Trophoblast cell (in vitro differentiated cells and primary cell): ENCODE results near the gene KY.

Experiments
- DNase-seq, 2 donors: peaks; one replicate each; pipeline ENCODE4 v3.0.0-alpha.2; 2016
- H2AFZ ChIP-seq: 2 replicates; pipeline ENCODE4 v1.6.1; 2013; ENCODE audit warnings: low read length, moderate library complexity, mild to moderate bottlenecking; ENCODE audit not compliant: insufficient read depth, poor library complexity
- H2AK5ac ChIP-seq: 2 replicates; pipeline ENCODE4 v1.6.1; 2013; ENCODE audit warnings: mild to moderate bottlenecking, low read length
- H2BK120ac ChIP-seq: 2 replicates; pipeline ENCODE4 v1.6.1; 2013; ENCODE audit warnings: low read length, mild to moderate bottlenecking, moderate library complexity; ENCODE audit not compliant: insufficient read depth, poor library complexity
- H2BK12ac ChIP-seq: 2 replicates; pipeline ENCODE4 v1.6.1; 2013; ENCODE audit warnings: mild to moderate bottlenecking, low read length, moderate library complexity
- H2BK5ac ChIP-seq: 2 replicates; pipeline ENCODE4 v1.6.1; 2013; ENCODE audit warnings: low read length, low read depth, moderate library complexity, mild to moderate bottlenecking; ENCODE audit not compliant: poor library complexity
- H3K14ac ChIP-seq: 2 replicates; pipeline ENCODE4 v1.6.1; 2013; ENCODE audit warnings: mild to moderate bottlenecking, low read length
- H3K18ac ChIP-seq: 2 replicates; pipeline ENCODE4 v1.6.1; 2013; ENCODE audit warnings: mild to moderate bottlenecking, low read length
- H3K23ac ChIP-seq: 2 replicates; pipeline ENCODE4 v1.6.1; 2013; ENCODE audit warnings: low read length
- H3K27ac ChIP-seq: 2 replicates; pipeline ENCODE4 v1.5.1; 2013; ENCODE audit warnings: low read depth, mild to moderate bottlenecking, inconsistent platforms, low read length, moderate library complexity
- H3K27me3 ChIP-seq: 2 replicates; pipeline ENCODE4 v1.6.1; 2013; ENCODE audit warnings: inconsistent platforms, mild to moderate bottlenecking, low read length, moderate library complexity; ENCODE audit not compliant: insufficient read depth
- H3K36me3 ChIP-seq, 2 experiments: 1 replicate in 1 of 2; 2 replicates in 1 of 2; pipeline ENCODE4 v1.6.1; 2013; ENCODE audit warnings: low read length in 2 of 2, mild to moderate bottlenecking in 2 of 2, moderate library complexity in 1 of 2; ENCODE audit not compliant: insufficient read depth in 2 of 2, control insufficient read depth in 1 of 2
- H3K4ac ChIP-seq: 2 replicates; pipeline ENCODE4 v1.6.1; 2013; ENCODE audit warnings: low read depth, mild to moderate bottlenecking, low read length, moderate library complexity
- H3K4me1 ChIP-seq, 2 experiments: 1 replicate in 1 of 2; 2 replicates in 1 of 2; pipeline ENCODE4 v1.6.1; 2013; ENCODE audit warnings: low read length in 2 of 2, mild to moderate bottlenecking in 2 of 2, moderate library complexity in 1 of 2; ENCODE audit not compliant: insufficient read depth in 2 of 2, control insufficient read depth in 1 of 2
- H3K4me2 ChIP-seq: 2 replicates; pipeline ENCODE4 v1.6.1; 2013; ENCODE audit warnings: inconsistent platforms, mild to moderate bottlenecking, low read length, moderate library complexity
- H3K4me3 ChIP-seq: 2 replicates; pipeline ENCODE4 v1.5.1; 2013; ENCODE audit warnings: mild to moderate bottlenecking, low read depth, low read length, inconsistent platforms
- H3K79me1 ChIP-seq: one replicate; pipeline ENCODE4 v1.6.1; 2013; ENCODE audit warnings: low read length
- H3K79me2 ChIP-seq: 2 replicates; pipeline ENCODE4 v1.6.1; 2013; ENCODE audit warnings: low read length, mild to moderate bottlenecking; ENCODE audit not compliant: control insufficient read depth, insufficient read depth, poor library complexity
- H3K9ac ChIP-seq: 2 replicates; pipeline ENCODE4 v1.6.1; 2013; ENCODE audit warnings: mild to moderate bottlenecking, low read length
- H3K9me3 ChIP-seq: 2 replicates; pipeline ENCODE4 v1.6.1; 2013; ENCODE audit warnings: low read depth, mild to moderate bottlenecking, control low read depth, inconsistent platforms, low read length; ENCODE audit not compliant: insufficient read depth
- H4K12ac ChIP-seq: 2 replicates; pipeline ENCODE4 v1.6.1; 2013; ENCODE audit warnings: low read depth, mild to moderate bottlenecking, low read length, moderate library complexity
- H4K8ac ChIP-seq: 2 replicates; pipeline ENCODE4 v1.6.1; 2013; ENCODE audit warnings: low read depth, mild to moderate bottlenecking, low read length, moderate library complexity
- H4K91ac ChIP-seq: one replicate; pipeline ENCODE4 v1.6.1; 2013; ENCODE audit warnings: low read depth, mild to moderate bottlenecking, low read length, moderate library complexity
- WGBS: extraction: QIAGEN DNeasy Blood & Tissue Kit; methylation state at CpG from one replicate; pipeline ENCODE4 v1.1.7; 2013; ENCODE audit warnings: missing lambda C conversion rate; ENCODE audit not compliant: insufficient read length, insufficient coverage; ENCODE audit errors: extremely low coverage; 5-methylcytosine and 5-hydroxymethylcytosine counted together

KY gene

DNA sequence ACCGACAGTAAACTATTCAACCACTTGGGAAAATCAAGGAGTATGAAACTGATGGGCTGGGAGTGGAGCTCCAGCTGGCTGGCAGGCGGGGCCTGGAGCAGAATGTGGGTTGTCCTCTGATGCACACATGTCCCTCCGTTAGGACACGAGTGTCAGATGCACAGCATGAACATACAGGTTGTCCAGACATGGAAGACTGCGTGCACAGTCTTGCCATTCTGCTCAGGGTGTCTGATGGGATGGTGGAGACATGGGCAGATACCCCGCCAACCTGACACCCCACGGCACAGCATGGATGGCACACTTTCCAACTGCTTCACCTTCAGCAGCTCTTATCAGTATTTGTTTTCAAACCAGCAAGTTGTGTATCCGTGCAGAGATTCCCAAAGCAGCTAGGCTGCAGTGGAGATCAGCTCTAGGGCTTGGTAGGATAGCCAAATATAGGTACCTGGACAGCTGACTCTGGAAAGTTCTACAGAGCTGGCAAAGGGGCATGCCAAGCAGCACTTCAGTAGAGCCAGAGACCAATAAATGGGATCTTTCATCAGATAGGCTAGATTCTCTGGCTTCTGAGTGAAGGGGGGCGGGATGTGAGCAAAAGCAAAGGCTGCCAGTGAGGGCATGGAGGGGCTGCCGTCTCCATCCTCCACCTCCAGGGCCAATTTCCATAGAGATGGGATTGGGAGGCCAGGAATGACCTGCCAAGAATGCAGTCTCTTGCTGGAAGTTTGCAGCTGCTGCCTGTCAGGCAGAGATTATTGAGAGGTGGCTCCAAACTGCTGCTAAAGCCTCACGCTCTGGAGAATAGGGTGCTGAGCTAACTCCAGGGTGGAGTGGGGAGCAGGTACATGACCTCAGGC lies 47.2 kb upstream of the KY start:
- Histone ChIP-seq H3K36me3 (no peaks in the 10 kb centered on the region), H2AK5ac (no peak overlapping the region), H3K79me2 (no peaks in the 10 kb centered on the region), H4K91ac (no peak overlapping the region), H3K4me2 (no peak overlapping the region), H2BK120ac (no peak overlapping the region), H2BK5ac (no peak overlapping the region), H3K79me1 (no peaks in the 10 kb centered on the region), H3K4me3 (no peak overlapping the region), H3K4me1 (no peaks in the 10 kb centered on the region), H3K9ac (no peak overlapping the region), H2AFZ (no peak overlapping the region), H3K9me3 (peaks cover 1% of the 10 kb centered on the region), H3K18ac (no peak overlapping the region), H3K27me3 (no peaks in the 10 kb centered on the region), H3K14ac (no peak overlapping the region), H4K8ac (no peak overlapping the region), H4K12ac (no peak overlapping the region), H3K23ac (no peak overlapping the region), H2BK12ac (no peak overlapping the region), H3K4ac (no peak overlapping the region), H3K27ac (no peak overlapping the region)
- no peak for DNase-seq
- no CpG with 5 or more reads among the region's 11 CpGs for WGBS

DNA sequence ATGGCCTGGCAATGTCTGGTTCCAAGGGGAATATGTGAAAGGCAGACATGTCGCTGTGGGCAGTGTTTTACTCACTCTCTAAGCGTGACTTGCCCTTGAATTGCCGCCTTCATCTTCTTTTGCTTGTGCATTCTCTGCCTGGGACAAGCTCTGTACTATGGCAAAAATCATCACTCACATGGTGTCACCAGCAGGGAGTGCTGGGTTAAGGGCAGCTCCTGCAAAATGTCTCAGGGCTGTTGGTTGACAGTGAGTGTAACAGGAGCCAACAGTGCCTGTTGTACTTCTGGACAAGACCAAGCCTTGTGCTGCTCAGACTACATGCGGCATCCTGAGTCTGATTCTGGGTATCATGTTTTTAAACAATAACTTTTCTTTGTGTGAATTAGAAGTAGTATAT lies 45.3 kb upstream of the KY start:
- no peaks in the 10 kb centered on the region for H3K36me3 ChIP-seq
- H4K91ac ChIP-seq, result no peak overlapping the region
- H2BK5ac ChIP-seq, result no peak overlapping the region
- H2AFZ ChIP-seq, result no peak overlapping the region
- no peak overlapping the region for H3K27ac ChIP-seq
- H4K12ac ChIP-seq, result no peak overlapping the region
- no peak overlapping the region for H3K4me3 ChIP-seq
- H2AK5ac ChIP-seq, result no peak overlapping the region
- no peaks in the 10 kb centered on the region for H3K79me2 ChIP-seq
- H3K23ac ChIP-seq, result no peak overlapping the region
- H2BK120ac ChIP-seq, result no peak overlapping the region
- H2BK12ac ChIP-seq, result no peak overlapping the region
- H3K4me2 ChIP-seq, result no peak overlapping the region
- no peak overlapping the region for H3K4ac ChIP-seq
- WGBS, result no CpG with 5 or more reads among the region's 4 CpGs
- H3K18ac ChIP-seq, result no peak overlapping the region
- no peaks in the 10 kb centered on the region for H3K4me1 ChIP-seq
- H3K9me3 ChIP-seq, result peaks cover 1% of the 10 kb centered on the region
- H4K8ac ChIP-seq, result no peak overlapping the region
- H3K79me1 ChIP-seq, result no peaks in the 10 kb centered on the region
- no peak for DNase-seq
- no peak overlapping the region for H3K9ac ChIP-seq
- no peaks in the 10 kb centered on the region for H3K27me3 ChIP-seq
- H3K14ac ChIP-seq, result no peak overlapping the region

DNA sequence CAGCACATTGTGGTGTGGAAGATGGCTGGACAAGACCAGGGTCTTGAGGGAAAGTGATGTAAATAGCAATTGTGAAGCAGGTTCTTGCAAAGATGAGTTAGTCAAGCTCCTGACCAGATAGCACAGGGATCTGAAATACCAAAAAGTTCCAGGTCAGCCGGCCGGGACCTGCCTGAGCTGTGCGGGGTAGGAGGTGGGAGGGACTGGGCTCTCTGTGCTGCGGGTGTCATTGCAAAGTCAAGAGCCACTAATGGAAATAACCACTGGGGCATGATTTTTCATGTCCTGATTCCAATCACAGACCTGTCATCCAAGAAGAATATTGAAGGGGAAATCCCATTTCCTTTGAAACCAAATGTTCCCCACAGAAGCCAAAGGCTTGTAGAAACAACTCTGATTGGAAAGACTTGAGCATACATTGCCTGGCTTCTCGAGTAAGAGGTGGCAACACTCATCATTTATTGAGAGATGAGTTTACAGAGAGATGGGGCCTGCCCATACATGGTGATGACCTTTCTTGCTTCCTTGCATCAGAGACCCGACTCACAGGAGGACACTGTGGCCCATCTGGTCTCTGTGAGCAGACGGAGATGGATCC lies 44.2 kb upstream of the KY start:
- no peaks in the 10 kb centered on the region for H3K79me2 ChIP-seq
- H3K4ac ChIP-seq, result no peak overlapping the region
- H3K36me3 ChIP-seq, result no peaks in the 10 kb centered on the region
- no peak overlapping the region for H2AK5ac ChIP-seq
- no peak overlapping the region for H3K4me3 ChIP-seq
- H3K14ac ChIP-seq, result no peak overlapping the region
- no peak overlapping the region for H3K23ac ChIP-seq
- no peak overlapping the region for H2BK120ac ChIP-seq
- H3K9me3 ChIP-seq, result peaks cover 1% of the 10 kb centered on the region
- no peak overlapping the region for H2BK5ac ChIP-seq
- H3K18ac ChIP-seq, result no peak overlapping the region
- H3K9ac ChIP-seq, result no peak overlapping the region
- DNase-seq, result no peak
- H3K79me1 ChIP-seq, result no peaks in the 10 kb centered on the region
- WGBS, result no CpG with 5 or more reads among the region's 7 CpGs
- H2AFZ ChIP-seq, result no peak overlapping the region
- H3K4me1 ChIP-seq, result no peaks in the 10 kb centered on the region
- no peaks in the 10 kb centered on the region for H3K27me3 ChIP-seq
- H4K91ac ChIP-seq, result no peak overlapping the region
- no peak overlapping the region for H3K27ac ChIP-seq
- no peak overlapping the region for H3K4me2 ChIP-seq
- no peak overlapping the region for H4K8ac ChIP-seq
- H2BK12ac ChIP-seq, result no peak overlapping the region
- no peak overlapping the region for H4K12ac ChIP-seq

DNA sequence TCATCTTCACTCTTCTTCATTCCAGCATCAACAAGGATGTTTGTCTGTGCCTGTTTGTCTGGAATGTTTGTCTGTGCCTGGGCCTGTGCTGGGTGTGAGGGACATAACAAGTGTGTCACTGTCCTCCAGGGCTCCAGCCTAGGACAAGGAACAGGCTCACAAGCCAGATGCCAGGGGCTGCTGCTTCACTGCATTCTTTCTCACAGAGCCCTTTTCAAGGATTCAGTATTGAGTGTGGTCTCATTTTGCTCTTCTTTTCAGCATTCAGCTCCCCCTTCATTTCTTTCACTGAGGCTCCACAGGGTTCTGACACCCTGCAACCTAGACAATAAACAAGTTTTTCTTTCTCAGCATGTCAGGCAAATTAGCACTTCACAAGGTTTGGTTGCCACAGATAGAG lies 43.6 kb upstream of the KY start:
- Histone ChIP-seq H3K4ac (no peak overlapping the region), H2AK5ac (no peak overlapping the region), H3K18ac (no peak overlapping the region), H3K4me3 (no peak overlapping the region), H3K23ac (no peak overlapping the region), H3K27me3 (no peaks in the 10 kb centered on the region), H4K91ac (no peak overlapping the region), H4K12ac (no peak overlapping the region), H3K9ac (no peak overlapping the region), H3K4me1 (no peaks in the 10 kb centered on the region), H3K14ac (no peak overlapping the region), H3K36me3 (no peaks in the 10 kb centered on the region), H3K4me2 (no peak overlapping the region), H3K9me3 (peaks cover 1% of the 10 kb centered on the region), H2BK5ac (no peak overlapping the region), H3K79me2 (no peaks in the 10 kb centered on the region), H3K27ac (no peak overlapping the region), H2BK120ac (no peak overlapping the region), H2BK12ac (no peak overlapping the region), H2AFZ (no peak overlapping the region), H4K8ac (no peak overlapping the region), H3K79me1 (no peaks in the 10 kb centered on the region)
- no peak for DNase-seq
